Heart left ventricle (tissue), 13 donors: ENCODE measurements around the gene IL17A.

Experiments
- CTCF ChIP-seq, 12 donors: fragments of 200-600 bp; sonication (generic) in 4 of 12; IDR thresholded peaks; one replicate each; pipeline versions ENCODE4 v1.5.0 to v1.8.0; 2018 to 2022; ENCODE audit warnings: antibody characterized with exemption in 12 of 12, mild to moderate bottlenecking in 5 of 12
- POLR2A ChIP-seq, 2 donors: fragments of 450-650 bp; IDR thresholded peaks; one replicate each; pipeline ENCODE4 v1.6.1; 2017; ENCODE audit warnings: antibody characterized with exemption in 2 of 2, mild to moderate bottlenecking in 2 of 2, moderate library complexity in 2 of 2
- donor health status: ischemic (EF 13 %, LVEDD 7.1; RV severe dilation, severe dysfunction).
- donor health status: DM: no; HTN: yes; CAD: no.
- donor health status: DM: no; HTN: no; CAD: no.
- donor health status: ischemic (EF 25% LVEDD 6.9; RV normal size, moderate dysfunction).
- donor health status: ischemic (EF 25% LVEDD 5.7; RV mildly dilated, moderate dysfunction).
- donor health status: ischemic (EF 35%, LVEDD 5.7; RV mildly dilated, moderate dysfunction).
- donor health status: nonischemic (EF 11% LVEDD 7.7; RV severe dilation, severe dysfunction).
- donor health status: DM: yes; HTN: yes; CAD: no.
- donor health status: PGD.
- donor health status: ischemic (EF 29% LVEDD 5.4; RV normal size, mild dysfunction).
- donor health status: nonischemic (EF 23%, LVEDD 6.1; RV moderate dilation, normal function).

- TF ChIP-seq CTCF (IDR thresholded peaks at IDR 0.05) = peak in 11 of 12 donors; percentile 16 to 52 (median 38)
- no peak for TF ChIP-seq POLR2A (IDR thresholded peaks at IDR 0.05)
These were observed 48.0 kb downstream of the IL17A start for GRCh38 chr6:52233975-52234823.
